ENCODE data around the gene MNX1. TPM values are rescaled to one million over a fixed set of nuclear protein-coding genes. Genes with fewer than 3 reads are reported as not detected.

MNX1 gene
- total RNA-seq, 4 donors from 2014 or later, result not detected

- Histone ChIP-seq H3K4me1 (peaks cover 0 to 42% (median 17%) of the 10 kb centered on the region in 4 donors), H3K27me3 (peaks cover 5 to 99% of the 10 kb centered on the region in 2 donors), H3K9me3 (no peaks in the 10 kb centered on the region), H3K27ac (no peak overlapping the region), H3K4me3 (no peak overlapping the region), H3K36me3 (no peaks in the 10 kb centered on the region)
- 2 to 3% methylated on average over 25 to 49 of the region's 50 CpGs for WGBS, 2 donors
- no peak for DNase-seq (ENCODE audit: low spot score in 2 of 2)
- TF ChIP-seq EP300 (IDR thresholded peaks at IDR 0.05) (no peak), CTCF (IDR thresholded peaks at IDR 0.05) (no peak), POLR2A (IDR thresholded peaks at IDR 0.05) (no peak)
These were observed 8.6 kb upstream of the MNX1 start for GRCh38 chr7:157018997-157019608.

- 3 to 4% methylated on average over 16 to 28 of the region's 49 CpGs for WGBS, 2 donors
- peaks cover 5 to 99% of the 10 kb centered on the region in 2 donors for H3K27me3 ChIP-seq
- no peaks in the 10 kb centered on the region for H3K9me3 ChIP-seq
- TF ChIP-seq EP300 (IDR thresholded peaks at IDR 0.05), result no peak
- TF ChIP-seq POLR2A (IDR thresholded peaks at IDR 0.05), result no peak
- no peak for TF ChIP-seq CTCF (IDR thresholded peaks at IDR 0.05)
- DNase-seq (ENCODE audit: low spot score in 2 of 2), result no peak
- no peak overlapping the region for H3K27ac ChIP-seq
- H3K4me1 ChIP-seq, result peaks cover 0 to 42% (median 17%) of the 10 kb centered on the region in 4 donors
- no peaks in the 10 kb centered on the region for H3K36me3 ChIP-seq
- H3K4me3 ChIP-seq, result no peak overlapping the region
These were observed 8.0 kb upstream of the MNX1 start for GRCh38 chr7:157018328-157018996.

GRCh38 chr7:157017603-157018327 is 7.3 kb upstream of the MNX1 start:
- peaks cover 5 to 99% of the 10 kb centered on the region in 2 donors for H3K27me3 ChIP-seq
- no peak overlapping the region for H3K4me3 ChIP-seq
- TF ChIP-seq CTCF (IDR thresholded peaks at IDR 0.05), result no peak
- TF ChIP-seq EP300 (IDR thresholded peaks at IDR 0.05), result no peak
- TF ChIP-seq POLR2A (IDR thresholded peaks at IDR 0.05), result no peak
- WGBS, 2 donors, result 1 to 4% methylated on average over 7 to 30 of the region's 48 CpGs
- H3K4me1 ChIP-seq, result peaks cover 0 to 42% (median 17%) of the 10 kb centered on the region in 4 donors
- H3K9me3 ChIP-seq, result no peaks in the 10 kb centered on the region
- H3K27ac ChIP-seq, result no peak overlapping the region
- no peak for DNase-seq (ENCODE audit: low spot score in 2 of 2)
- no peaks in the 10 kb centered on the region for H3K36me3 ChIP-seq

GRCh38 chr7:157017149-157017548 is 6.7 kb upstream of the MNX1 start:
- Histone ChIP-seq H3K4me1 (peaks cover 0 to 40% (median 17%) of the 10 kb centered on the region in 4 donors), H3K27me3 (peaks cover 5 to 99% of the 10 kb centered on the region in 2 donors), H3K36me3 (no peaks in the 10 kb centered on the region), H3K27ac (no peak overlapping the region), H3K4me3 (no peak overlapping the region), H3K9me3 (no peaks in the 10 kb centered on the region)
- 0 to 6% methylated on average over 11 of the region's 11 CpGs for WGBS, 2 donors
- TF ChIP-seq POLR2A (IDR thresholded peaks at IDR 0.05) (no peak), CTCF (IDR thresholded peaks at IDR 0.05) (no peak), EP300 (IDR thresholded peaks at IDR 0.05) (no peak)
- DNase-seq (ENCODE audit: low spot score in 2 of 2), result no peak

Data from tibial nerve (tissue), 4 donors.